ENCODE data around the gene PWP1. TPM values are rescaled to one million over a fixed set of nuclear protein-coding genes. Genes with fewer than 3 reads are reported as not detected.

Gene PWP1
- total and polyA plus RNA-seq, 10 of the 15 experiments (the other 5 are each of a cell fraction or from before 2014, with no cell fraction given) = 42.4 to 283 (median 84.6) TPM

- Histone ChIP-seq H3K9ac (ENCODE audit: control insufficient read depth, insufficient read depth, low read length) (no peak overlapping the region), H3K4me3 (no peak overlapping the region), H2AFZ (ENCODE audit: control insufficient read depth, low read depth, low read length) (no peak overlapping the region), H3K4me2 (ENCODE audit: control insufficient read depth, insufficient read depth) (no peak overlapping the region), H3K9me3 (replicated peaks; ENCODE audit: control insufficient read depth, insufficient read depth, low read length) (no peaks in the 10 kb centered on the region), H3K36me3 (ENCODE audit: control insufficient read depth in 2 of 2, insufficient read depth in 2 of 2, low read length in 1 of 2) (no peaks in the 10 kb centered on the region), H3K27me3 (replicated peaks in 1 of 2; ENCODE audit: control insufficient read depth in 2 of 2, insufficient read depth in 2 of 2, low read length in 1 of 2) (no peaks in the 10 kb centered on the region; a peak in 2 of 4 replicates), H4K20me1 (ENCODE audit: control insufficient read depth, insufficient read depth) (no peaks in the 10 kb centered on the region), H3K4me1 (ENCODE audit: control insufficient read depth, insufficient read depth, low read length) (no peaks in the 10 kb centered on the region), H3K27ac (ENCODE audit: control insufficient read depth, insufficient read depth) (no peak overlapping the region), H3K79me2 (ENCODE audit: control insufficient read depth, insufficient read depth, low read length) (no peaks in the 10 kb centered on the region)
- intact Hi-C loops (cut with micrococcal nuclease; ENCODE audit: unreplicated experiment) = no loop called here
- POLR2A ChIA-PET = no interaction called here
- CTCF ChIA-PET = interaction anchor here (1.0 to 1.5 kb wide), 2 partner anchors 17 to 521 kb away, joined by 3 read pairs; no protein-coding TSS in a partner anchor
- no peak for FAIRE-seq
- ATAC-seq = no peak
- TF ChIP-seq CTCF (IDR thresholded peaks at IDR 0.05 in 2 of 3, conservative IDR thresholded peaks at IDR 0.05 in 1 of 3; ENCODE audit: control insufficient read depth in 2 of 3, extremely low read depth in 1 of 3, insufficient read depth in 1 of 3, low read depth in 3 of 3, low read length in 3 of 3) (no peak), REST (IDR thresholded peaks at IDR 0.05; ENCODE audit: low read depth, low read length) (no peak), BCLAF1 (IDR thresholded peaks at IDR 0.05) (no peak), CEBPZ (IDR thresholded peaks at IDR 0.05; ENCODE audit: low read depth, low read length) (no peak), ZBTB11 (CRISPR knock-in tag; IDR thresholded peaks at IDR 0.05) (no peak), ZNF622 (IDR thresholded peaks at IDR 0.05) (no peak), BACH1 (IDR thresholded peaks at IDR 0.05; ENCODE audit: borderline replicate concordance) (no peak), ATF7 (IDR thresholded peaks at IDR 0.05; ENCODE audit: low read depth) (no peak)
- WGBS (ENCODE audit: insufficient coverage, insufficient replicate concordance, low lambda C conversion rate, missing lambda C conversion rate) = 16% methylated on average over 2 of the region's 2 CpGs
- RAD21 ChIA-PET (ENCODE audit: unreplicated experiment) = no interaction called here
- DNase-seq (ENCODE audit: low read depth, low spot score) = no peak
- BruUV-seq (replicated peaks) = no TSS peak
- in situ Hi-C loops (cut with MboI) = no loop called here
- SMC1A ChIA-PET (ENCODE audit: uncharacterized antibody, unreplicated experiment) = no interaction called here
These were observed 32.1 kb upstream of the PWP1 start for GRCh38 chr12:107653519-107653918.

Measured in GM12878 (cell line).